Iris pigment epithelial cell (primary cell): ENCODE data around the gene NUMBL.
A peak's percentile ranks its signal among the peaks of the same experiment; 100 is the strongest.
"Not testable (repeated sequence)": the region's sequence is repeated elsewhere in the genome, so short reads cannot be mapped to it uniquely, and the experiment has no call there.

ENCODE experiments used
- DNase-seq: peaks from one replicate; pipeline ENCODE4 v3.0.0-alpha.2; 2011; ENCODE audit warnings: low read depth

NUMBL gene

DNA sequence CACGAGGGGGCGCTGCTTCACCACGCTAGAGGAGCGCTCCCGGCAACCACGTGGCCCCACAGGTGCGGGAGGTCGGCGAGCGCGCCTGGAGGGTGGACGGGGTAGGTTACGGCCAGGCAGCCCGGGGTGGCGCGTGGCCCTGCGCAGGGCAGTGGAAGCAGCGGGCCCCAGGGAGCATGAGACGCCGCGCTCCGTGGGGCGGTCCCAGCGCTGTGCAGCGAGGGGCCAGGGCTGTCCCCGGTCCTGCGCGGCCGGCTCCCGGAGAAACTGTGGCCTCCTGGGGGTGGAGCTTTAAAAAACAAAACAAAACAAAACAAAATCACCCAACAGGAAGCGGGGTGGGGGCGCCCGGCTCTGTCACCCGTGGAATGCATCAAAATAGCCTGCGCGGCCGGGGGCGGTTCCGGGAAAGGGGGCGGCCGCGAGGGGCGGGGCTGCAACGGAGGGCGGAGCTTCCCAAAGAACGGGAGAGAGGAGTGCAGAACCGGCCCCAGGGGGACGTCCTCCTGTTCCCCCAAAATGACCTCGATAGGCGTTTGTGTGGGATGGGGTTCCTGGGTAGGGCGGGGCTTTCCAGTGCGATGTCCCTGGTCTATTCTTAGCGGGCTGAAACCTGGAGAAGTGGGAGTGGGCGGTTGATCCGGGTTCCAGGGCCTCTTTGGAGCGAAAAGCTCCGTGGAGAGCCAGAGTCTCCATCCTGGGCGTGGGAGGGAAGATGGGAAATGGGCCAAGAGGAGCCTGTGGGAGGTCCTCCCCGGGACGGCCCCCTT, 27.3 kb downstream of the NUMBL start:
- peak; percentile 79 for DNase-seq

DNA sequence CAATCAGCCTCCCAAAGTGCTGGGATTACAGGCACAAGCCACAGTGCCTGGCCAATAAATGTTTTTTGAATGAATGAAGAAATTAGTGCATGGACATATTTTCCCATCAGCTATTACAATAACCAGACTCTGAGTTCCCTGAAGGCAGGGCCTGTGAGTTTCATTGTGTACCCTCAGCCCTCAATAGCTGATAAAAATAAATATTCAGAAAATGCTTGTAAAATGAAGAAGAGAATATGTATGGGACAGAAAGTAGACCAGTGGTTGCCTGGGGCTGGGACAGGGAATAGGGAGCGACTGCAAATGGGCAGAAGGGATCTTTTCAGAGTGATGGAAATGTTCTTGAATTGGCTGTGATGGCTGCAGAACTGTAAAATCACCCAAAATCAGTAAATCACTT, 28.8 kb downstream of the NUMBL start:
- DNase-seq: no peak

DNA sequence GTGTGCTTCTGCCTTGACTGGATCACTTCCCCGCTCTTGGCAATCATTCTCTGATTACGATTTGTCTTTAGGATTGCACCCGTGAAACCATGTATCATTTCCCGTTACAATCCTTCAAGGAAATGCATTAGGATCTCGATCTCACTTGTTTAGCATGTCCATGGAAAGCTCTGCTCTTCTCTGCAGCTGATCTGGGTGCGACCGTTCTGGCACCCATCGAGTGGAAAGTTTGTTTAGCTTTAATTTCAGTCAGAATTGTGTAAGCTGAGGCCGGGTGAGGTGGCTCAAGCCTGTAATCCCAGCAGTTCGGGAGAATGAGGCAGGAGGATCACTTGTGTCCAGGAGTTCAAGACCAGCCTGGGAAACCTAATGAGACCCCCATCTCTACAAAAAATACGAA, 30.9 kb downstream of the NUMBL start:
- DNase-seq: no peak

DNA sequence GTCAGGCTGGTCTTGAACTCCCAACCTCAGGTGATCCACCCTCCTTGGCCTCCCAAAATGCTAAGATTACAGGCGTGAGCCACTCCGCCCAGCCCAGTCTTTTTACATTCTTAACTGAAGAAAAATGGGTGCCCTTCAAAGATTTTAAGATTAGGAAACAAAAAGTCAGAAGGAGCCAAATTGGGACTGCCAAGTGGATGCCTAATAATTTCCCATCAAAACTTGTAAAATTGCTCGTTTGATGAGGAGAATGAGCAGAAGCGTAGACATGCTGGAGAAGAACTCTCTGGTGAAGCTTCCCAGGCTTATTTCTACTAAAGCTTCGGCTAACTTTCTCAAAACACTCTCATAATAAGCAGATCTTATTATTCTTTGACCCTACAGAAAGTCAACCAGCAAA, 31.3 kb downstream of the NUMBL start:
- DNase-seq: no peak

DNA sequence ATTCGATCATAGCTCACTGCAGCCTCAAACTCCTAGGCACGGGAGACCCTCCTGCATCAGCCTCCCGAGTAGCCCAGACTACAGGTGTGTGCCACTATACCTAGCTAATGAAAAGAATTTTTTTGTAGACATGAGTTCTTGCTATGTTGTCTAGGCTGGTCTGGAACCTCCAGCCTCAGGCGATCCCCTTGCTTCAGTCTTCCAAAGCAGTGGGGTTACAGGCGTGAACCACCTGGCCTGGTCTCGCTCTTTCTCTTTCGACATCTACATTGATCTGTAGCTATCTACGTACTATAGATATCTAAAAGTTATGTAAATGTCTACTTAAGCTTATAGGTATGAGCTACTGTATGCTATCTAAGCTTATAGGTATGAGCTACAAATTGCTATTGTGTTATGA, 32.4 kb downstream of the NUMBL start:
- DNase-seq: no peak

- not testable (repeated sequence) for DNase-seq
Measured at GRCh38 chr19:40655684-40656083, 34.8 kb downstream of the NUMBL start.

DNA sequence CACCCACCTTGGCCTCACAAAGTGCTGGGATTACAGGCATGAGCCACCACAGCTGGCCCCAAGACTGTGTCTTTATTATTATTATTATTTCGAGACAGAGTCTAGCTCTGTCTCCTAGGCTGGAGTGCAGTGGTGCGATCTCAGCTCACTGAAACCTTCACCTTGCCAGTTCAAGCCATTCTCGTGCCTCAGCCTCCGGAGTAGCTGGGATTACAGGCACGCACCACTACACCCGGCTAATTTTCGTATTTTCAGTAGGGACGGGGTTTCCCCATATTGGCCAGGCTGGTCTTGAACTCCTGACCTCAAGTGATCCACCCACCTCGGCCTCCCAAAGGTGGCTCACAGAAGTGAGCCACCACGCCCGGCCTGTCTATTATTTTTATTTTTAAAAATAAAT, 38.1 kb downstream of the NUMBL start:
- DNase-seq: not testable (repeated sequence)

GRCh38 chr19:40650749-40651305, 39.6 kb downstream of the NUMBL start:
- no peak for DNase-seq

- DNase-seq: not testable (repeated sequence)
Measured at GRCh38 chr19:40649903-40650675, 40.4 kb downstream of the NUMBL start.

DNA sequence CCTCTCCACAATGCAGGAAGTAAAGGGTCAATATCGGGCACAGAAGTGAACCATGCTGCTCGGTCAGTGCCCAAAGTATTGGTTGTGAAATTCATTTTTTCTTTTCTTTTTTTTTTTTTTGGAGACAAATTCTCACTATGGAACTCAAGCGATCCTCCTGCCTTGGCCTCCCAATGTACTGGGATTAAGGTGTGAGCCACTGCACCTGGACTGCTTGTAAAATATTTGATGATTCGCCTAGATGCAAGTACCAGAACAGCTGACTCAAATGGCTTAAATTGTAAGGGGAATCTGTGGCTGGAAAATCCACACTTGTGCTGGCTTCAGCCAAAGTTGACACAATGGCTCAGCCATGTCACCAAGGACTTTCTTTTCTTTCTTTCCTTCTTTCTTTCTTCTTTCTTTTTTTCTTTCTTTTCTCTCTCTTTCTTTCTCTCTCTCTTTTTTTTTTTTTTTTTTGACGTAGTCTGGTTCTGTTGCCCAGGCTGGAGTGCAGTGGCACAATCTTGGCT, 43.7 kb downstream of the NUMBL start:
- no peak for DNase-seq

DNA sequence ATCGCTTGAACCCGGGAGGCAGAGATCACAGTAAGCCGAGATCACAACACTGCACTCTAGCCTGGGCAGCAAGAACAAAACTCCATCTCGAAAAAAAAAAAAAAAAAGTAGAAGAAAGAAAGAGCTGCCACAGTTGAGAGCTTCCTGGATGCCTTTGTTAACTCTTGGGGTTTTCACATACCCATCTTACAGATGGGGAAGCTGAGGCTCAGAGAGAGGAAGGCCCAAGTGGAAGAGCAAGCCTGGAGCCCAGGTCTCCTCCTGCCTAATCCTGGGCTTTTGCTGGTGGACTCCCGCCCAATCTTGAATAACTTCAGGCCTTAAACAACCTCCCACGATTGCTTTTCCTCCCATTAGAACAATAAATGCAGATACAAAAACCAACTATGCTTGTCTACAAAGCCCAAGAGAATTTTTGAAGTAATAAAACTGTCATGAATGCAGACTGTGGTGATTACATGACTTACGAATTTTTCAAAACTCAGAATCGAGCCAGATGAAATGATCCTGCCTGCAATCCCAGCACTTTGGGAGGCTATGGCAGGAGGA, 47.6 kb downstream of the NUMBL start:
- DNase-seq: no peak

DNA sequence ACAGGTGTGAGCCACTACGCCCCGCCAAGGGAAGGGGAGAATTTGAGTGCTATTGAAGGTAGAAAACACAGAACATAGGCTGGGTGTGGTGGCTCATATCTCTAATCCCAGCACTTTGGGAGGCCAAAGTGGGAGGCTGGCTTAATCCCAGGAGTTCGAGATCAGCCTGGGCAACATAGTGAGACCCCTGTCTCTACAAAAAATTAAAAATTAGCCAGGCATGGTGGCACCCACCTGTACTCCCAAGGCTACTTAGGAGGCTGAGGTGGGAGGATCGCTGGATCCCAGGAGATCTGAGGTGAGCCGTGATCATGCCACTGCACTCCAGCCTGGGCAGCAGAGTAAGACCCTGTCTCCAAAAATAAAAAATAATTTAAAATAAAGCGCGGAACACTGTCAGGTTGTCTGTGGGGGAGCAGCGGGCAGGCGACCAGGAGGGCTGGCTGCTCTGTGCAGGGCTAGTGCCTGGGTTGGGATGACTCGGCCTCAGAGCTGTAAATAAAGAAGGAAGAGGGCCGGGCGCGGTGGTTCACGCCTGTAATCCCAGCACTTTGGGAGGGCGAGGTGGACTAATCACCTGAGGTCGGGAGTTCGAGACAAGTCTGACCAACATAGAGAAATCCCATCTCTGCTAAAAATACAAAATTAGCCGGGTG, 48.3 kb downstream of the NUMBL start:
- no peak for DNase-seq

DNA sequence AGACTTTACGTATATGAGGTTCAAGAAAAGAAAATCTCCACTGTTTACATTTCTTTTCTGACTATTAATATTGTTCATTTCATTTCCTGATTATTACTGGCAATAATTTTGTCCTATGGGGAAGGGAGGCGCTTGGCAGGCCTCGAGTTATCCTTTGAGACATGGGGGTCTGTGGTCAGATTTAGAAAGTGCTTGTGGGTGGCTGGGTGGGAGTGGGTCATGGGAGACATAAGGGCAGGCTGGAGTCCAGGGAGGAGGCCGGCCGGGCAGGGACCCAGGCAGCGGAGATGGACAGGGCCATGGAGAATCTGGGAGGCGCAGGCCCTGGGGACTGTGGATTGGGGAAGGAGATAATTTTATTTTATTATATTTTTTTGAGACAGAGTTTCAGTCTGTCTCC, 49.2 kb downstream of the NUMBL start:
- DNase-seq: no peak

- DNase-seq: peak; percentile 55
Measured at GRCh38 chr19:40640744-40641143, 49.7 kb downstream of the NUMBL start.

DNA sequence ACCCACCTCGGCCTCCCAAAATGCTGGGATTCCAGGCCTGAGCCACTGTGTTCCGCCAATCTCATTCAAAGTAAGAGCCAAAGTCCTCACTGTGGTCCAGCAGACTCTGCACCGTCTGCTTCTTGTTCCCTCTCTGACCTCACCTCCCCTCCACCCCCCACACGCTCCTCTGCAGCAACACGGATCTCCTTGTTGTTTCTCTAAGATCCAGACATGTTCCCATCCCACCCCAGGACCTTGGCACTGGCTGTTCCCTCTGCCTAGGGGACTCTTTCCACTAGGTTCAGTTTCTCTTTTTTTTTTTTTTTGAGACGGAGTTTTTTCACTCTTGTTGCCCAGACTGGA, 50.8 kb downstream of the NUMBL start:
- no peak for DNase-seq

DNA sequence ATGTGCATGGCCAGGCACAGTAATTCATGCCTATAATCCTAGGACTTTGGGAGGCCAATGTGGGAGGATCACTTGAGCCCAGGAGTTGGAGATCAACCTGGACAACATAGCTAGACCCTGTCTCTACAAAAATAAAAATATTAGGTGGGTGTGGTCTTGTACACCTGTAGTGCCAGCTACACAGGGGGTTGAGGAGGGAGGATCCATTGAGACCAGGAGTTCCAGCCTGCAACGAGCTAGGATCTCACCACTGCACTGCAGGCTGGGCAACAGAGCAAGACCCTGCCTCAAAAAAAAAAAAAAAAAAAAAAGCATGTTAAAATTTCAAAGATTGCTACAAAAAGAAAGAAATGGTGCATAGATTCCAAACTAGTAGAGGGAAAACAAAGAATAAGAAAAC, 52.1 kb downstream of the NUMBL start:
- no peak for DNase-seq

- DNase-seq: peak; percentile 78
Measured at GRCh38 chr19:40633207-40633606, 57.2 kb downstream of the NUMBL start.

- DNase-seq: no peak
Measured at GRCh38 chr19:40632311-40633036, 58.0 kb downstream of the NUMBL start.

DNA sequence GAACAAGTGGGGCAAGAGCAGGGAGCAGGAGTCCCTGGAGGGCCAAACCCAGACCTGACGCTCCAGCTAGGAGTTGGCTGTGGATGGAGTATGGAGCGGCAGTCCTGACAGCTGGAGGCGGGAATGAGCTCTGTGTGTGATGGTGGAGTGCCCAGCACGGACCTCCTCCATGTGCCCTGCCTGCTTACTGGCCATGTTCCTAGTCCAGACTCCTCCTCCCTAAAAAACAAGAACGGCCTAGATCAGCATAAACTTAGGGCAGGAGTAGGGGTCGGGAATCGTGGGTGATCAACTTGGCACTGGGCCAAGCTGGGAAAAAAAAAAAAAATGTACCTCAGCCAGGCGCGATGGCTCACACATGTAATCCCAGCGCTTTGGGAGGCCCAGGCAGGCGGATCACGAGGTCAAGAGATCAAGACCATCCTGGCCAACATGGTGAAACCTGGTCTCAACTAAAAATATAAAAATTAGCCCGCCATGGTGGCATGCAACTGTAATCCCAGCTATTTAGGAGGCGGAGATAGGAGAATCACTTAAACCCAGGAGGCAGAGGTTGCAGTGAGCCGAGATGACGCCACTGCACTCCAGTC, 59.8 kb downstream of the NUMBL start:
- DNase-seq: no peak

DNA sequence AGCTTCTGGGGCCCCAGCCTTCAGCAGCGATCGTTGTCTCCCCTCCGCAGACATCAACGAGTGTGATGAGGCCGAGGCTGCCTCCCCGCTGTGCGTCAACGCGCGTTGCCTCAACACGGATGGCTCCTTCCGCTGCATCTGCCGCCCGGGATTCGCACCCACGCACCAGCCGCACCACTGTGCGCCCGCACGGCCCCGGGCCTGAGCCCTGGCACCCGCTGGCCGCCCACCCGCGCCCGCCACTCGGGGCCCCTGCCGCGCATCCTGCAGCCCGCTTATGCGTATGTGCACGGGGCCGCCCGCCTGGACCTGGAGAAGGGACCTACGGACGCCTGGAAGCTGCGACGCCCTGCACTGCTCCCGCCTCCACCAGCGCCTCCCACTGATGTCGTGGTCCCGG, 61.1 kb downstream of the NUMBL start:
- no peak for DNase-seq
